Endothelial cell (in vitro differentiated cells): ENCODE results near the gene STT3B. TPM values are rescaled to one million over a fixed set of nuclear protein-coding genes. Genes with fewer than 3 reads are reported as not detected.

Source experiments
- DNase-seq: peaks from one replicate; pipeline ENCODE4 v3.0.0; 2021; ENCODE audit warnings: low spot score
- H3K27ac Mint-ChIP-seq: one replicate; pipeline ENCODE4 v1.8.0; 2021; ENCODE audit warnings: mixed read lengths, inconsistent platforms; ENCODE audit not compliant: unreplicated experiment
- H3K27me3 Mint-ChIP-seq: one replicate; pipeline ENCODE4 v1.8.0; 2021; ENCODE audit warnings: mild to moderate bottlenecking, moderate library complexity, mixed read lengths, inconsistent platforms; ENCODE audit not compliant: unreplicated experiment
- H3K36me3 Mint-ChIP-seq: one replicate; pipeline ENCODE4 v1.8.0; 2021; ENCODE audit warnings: mild to moderate bottlenecking, low read depth, mixed read lengths, inconsistent platforms; ENCODE audit not compliant: unreplicated experiment
- H3K4me1 Mint-ChIP-seq: one replicate; pipeline ENCODE4 v1.8.0; 2021; ENCODE audit warnings: mild to moderate bottlenecking, mixed read lengths, inconsistent platforms; ENCODE audit not compliant: unreplicated experiment
- H3K4me3 Mint-ChIP-seq: one replicate; pipeline ENCODE4 v1.8.0; 2021; ENCODE audit warnings: mild to moderate bottlenecking, mixed read lengths, inconsistent platforms; ENCODE audit not compliant: unreplicated experiment
- H3K9me3 Mint-ChIP-seq: one replicate; pipeline ENCODE4 v1.8.0; 2021; ENCODE audit warnings: mixed read lengths, inconsistent platforms; ENCODE audit not compliant: unreplicated experiment
- total RNA-seq: library from RNA; stranded (reverse); fragmentation: NEBNext Ultra II Directional; extraction: Animal tissue kit (Norgen Biotek cat#: 25700); gene quantifications from one replicate; pipeline ENCODE4 v1.2.1, GENCODE V29; 2021; ENCODE audit not compliant: unreplicated experiment
- TF ChIP-seq, protein P1 (sequence below): fragments of 200-600 bp; sonication (generic); IDR thresholded peaks from one replicate; pipeline ENCODE4 v1.5.0; 2021; ENCODE audit warnings: antibody characterized with exemption; ENCODE audit not compliant: unreplicated experiment

Gene STT3B
- total RNA-seq, 1 donor from 2014 or later = 103 TPM

DNA sequence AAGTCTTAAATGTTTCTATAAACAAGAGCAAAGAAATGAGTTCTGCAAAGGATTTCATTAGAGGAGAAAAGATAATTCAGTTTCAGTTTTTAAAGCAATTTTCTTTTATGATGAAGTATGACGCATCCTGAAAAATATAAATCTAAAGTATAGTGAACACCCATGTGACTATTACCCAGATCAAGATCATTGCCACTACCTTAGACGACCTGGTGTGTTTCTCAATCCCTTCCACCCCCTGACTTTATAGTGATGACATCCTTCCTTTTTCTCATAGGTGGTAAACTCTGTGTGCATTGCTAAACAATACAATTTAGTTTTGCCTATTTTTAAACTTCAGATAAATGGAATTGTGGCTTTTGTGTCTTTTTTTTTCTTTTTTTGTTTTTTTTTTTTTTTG is 8.4 kb downstream of the STT3B start:
- DNase-seq = no peak
- peaks cover 16% of the 10 kb centered on the region for H3K4me1 Mint-ChIP-seq
- no peak overlapping the region for H3K27ac Mint-ChIP-seq

DNA sequence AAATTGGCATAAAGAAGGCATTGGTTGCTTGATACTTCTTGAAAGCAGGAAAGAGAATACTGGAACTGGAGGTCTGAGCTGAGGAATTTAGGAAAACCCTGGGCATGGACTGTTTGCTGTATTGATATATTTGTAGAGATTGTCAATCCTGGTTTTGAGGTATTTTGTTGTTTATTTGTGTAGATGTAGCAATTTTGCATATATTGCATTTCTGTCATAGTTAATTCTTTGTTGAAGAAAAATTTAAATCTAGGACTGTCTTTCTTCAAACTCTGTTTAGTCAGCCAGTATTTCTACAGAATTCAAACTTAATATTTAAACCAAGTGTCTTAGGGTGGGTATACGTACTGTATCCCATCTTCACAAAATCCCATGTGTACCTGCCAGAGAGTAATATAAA is 9.5 kb downstream of the STT3B start:
- no peak for DNase-seq
- Mint-ChIP-seq H3K36me3 (no peaks in the 10 kb centered on the region), H3K27ac (no peak overlapping the region), H3K4me3 (no peak overlapping the region), H3K4me1 (peaks cover 11% of the 10 kb centered on the region), H3K9me3 (no peaks in the 10 kb centered on the region), H3K27me3 (no peaks in the 10 kb centered on the region)
- TF ChIP-seq, protein P1, sequence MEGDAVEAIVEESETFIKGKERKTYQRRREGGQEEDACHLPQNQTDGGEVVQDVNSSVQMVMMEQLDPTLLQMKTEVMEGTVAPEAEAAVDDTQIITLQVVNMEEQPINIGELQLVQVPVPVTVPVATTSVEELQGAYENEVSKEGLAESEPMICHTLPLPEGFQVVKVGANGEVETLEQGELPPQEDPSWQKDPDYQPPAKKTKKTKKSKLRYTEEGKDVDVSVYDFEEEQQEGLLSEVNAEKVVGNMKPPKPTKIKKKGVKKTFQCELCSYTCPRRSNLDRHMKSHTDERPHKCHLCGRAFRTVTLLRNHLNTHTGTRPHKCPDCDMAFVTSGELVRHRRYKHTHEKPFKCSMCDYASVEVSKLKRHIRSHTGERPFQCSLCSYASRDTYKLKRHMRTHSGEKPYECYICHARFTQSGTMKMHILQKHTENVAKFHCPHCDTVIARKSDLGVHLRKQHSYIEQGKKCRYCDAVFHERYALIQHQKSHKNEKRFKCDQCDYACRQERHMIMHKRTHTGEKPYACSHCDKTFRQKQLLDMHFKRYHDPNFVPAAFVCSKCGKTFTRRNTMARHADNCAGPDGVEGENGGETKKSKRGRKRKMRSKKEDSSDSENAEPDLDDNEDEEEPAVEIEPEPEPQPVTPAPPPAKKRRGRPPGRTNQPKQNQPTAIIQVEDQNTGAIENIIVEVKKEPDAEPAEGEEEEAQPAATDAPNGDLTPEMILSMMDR = no peak

More for the DNA sequence above, 8.4 kb downstream of the STT3B start:
- Mint-ChIP-seq H3K9me3 (no peaks in the 10 kb centered on the region), H3K4me3 (no peak overlapping the region), H3K27me3 (no peaks in the 10 kb centered on the region), H3K36me3 (no peaks in the 10 kb centered on the region)
- TF ChIP-seq, protein P1 = no peak

DNA sequence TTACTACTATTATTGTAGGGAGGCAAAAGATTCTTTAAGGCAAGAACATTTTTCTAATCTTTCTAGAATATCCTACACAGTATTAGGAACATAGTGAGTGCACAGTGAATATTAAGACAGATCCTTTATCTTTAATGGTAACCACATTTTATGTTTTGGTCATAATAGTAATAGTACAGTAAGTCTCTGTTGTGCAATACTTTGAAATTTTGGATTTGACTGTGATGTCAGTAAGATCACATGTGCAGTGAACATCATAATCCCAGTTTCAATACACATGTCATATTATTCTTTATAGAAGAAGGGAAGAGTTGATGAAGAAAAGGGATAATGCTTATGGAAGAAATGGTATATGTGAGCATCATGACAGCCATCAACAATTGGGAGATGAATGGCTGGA is 10.7 kb downstream of the STT3B start:
- no peak overlapping the region for H3K27ac Mint-ChIP-seq
- H3K4me1 Mint-ChIP-seq = peaks cover 11% of the 10 kb centered on the region
- H3K27me3 Mint-ChIP-seq = no peaks in the 10 kb centered on the region
- TF ChIP-seq, protein P1 = no peak
- H3K9me3 Mint-ChIP-seq = no peaks in the 10 kb centered on the region
- DNase-seq = no peak
- no peak overlapping the region for H3K4me3 Mint-ChIP-seq
- no peaks in the 10 kb centered on the region for H3K36me3 Mint-ChIP-seq

DNA sequence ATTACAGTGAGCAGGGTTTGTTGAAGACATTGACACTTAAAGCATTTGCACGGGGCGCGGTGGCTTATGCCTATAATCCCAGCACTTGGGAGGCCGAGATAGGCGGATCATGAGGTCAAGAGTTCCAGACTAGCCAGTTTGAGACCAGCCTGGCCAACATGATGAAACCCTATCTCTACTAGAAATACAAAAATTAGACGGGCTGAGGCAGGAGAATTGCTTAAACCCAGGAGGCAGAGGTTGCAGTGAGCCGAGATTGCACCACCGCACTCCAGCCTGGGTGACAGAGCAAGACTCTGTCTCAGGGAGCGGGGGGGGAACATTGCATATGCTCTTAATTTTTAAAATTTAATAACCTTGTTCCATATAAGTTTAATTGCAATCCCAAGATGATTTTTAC is 11.9 kb downstream of the STT3B start:
- TF ChIP-seq, protein P1 = no peak
- peaks cover 5% of the 10 kb centered on the region for H3K4me1 Mint-ChIP-seq
- H3K27me3 Mint-ChIP-seq = no peaks in the 10 kb centered on the region
- no peak overlapping the region for H3K27ac Mint-ChIP-seq
- H3K36me3 Mint-ChIP-seq = no peaks in the 10 kb centered on the region
- DNase-seq = no peak
- no peak overlapping the region for H3K4me3 Mint-ChIP-seq
- no peaks in the 10 kb centered on the region for H3K9me3 Mint-ChIP-seq

DNA sequence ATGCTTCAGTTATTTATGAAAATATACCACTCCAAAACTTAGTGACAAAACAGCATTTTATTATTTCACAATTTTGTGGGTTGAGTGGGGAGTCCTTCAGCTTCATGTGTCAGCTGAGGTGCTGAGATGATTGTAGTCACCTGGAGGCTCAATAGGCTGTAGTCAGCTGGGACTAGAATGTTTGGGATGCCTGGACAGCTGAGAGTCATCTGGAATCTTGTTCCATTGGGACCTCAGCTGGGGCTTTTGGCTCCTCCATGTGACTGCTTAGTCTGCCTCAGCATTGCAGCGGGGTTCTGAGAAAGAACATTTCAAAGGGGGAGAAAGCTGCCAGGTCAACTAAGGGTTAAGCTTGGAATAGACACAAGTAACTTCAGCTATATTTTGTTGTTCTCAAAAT is 13.4 kb downstream of the STT3B start:
- no peak overlapping the region for H3K4me3 Mint-ChIP-seq
- H3K9me3 Mint-ChIP-seq = no peaks in the 10 kb centered on the region
- no peak overlapping the region for H3K27ac Mint-ChIP-seq
- DNase-seq = no peak
- TF ChIP-seq, protein P1 = no peak
- H3K4me1 Mint-ChIP-seq = peaks cover 4% of the 10 kb centered on the region
- H3K27me3 Mint-ChIP-seq = no peaks in the 10 kb centered on the region
- no peaks in the 10 kb centered on the region for H3K36me3 Mint-ChIP-seq
